HepG2 (cell line): ENCODE measurements around the gene CCL17. TPM values are rescaled to one million over a fixed set of nuclear protein-coding genes. Genes with fewer than 3 reads are reported as not detected.

ENCODE experiments used
- GATAD1 ChIP-seq: IDR thresholded peaks from 2 replicates; pipeline ENCODE4 v1.6.1; 2016; ENCODE audit warnings: missing genetic modification reagents, missing compliant biosample characterization
- HNRNPL ChIP-seq: fragments of 200-400 bp; formaldehyde crosslinking; IDR thresholded peaks from 2 replicates; pipeline ENCODE4 v1.6.1; 2017; ENCODE audit warnings: mild to moderate bottlenecking, low read depth, low read length
- POLR2AphosphoS5 ChIP-seq: IDR thresholded peaks from 2 replicates; pipeline ENCODE4 v1.6.1; 2012; ENCODE audit warnings: low read depth, low read length
- RELA ChIP-seq: sonication (generic); formaldehyde crosslinking; IDR thresholded peaks from 2 replicates; pipeline ENCODE4 v1.4.0; 2020; ENCODE audit warnings: missing genetic modification reagents
- SALL2 ChIP-seq: sonication (generic); formaldehyde crosslinking; IDR thresholded peaks from 2 replicates; pipeline ENCODE4 v1.8.1; 2023; ENCODE audit warnings: mild to moderate bottlenecking, missing genetic modification reagents, inconsistent platforms
- SSRP1 ChIP-seq: IDR thresholded peaks from 2 replicates; pipeline ENCODE4 v1.6.1; 2016; ENCODE audit warnings: control low read depth
- ZBTB8A ChIP-seq: sonication (generic); formaldehyde crosslinking; IDR thresholded peaks from 2 replicates; pipeline ENCODE4 v1.4.0; 2020; ENCODE audit warnings: mild to moderate bottlenecking, low read depth, missing genetic modification reagents, borderline replicate concordance
- ZNF451 ChIP-seq: sonication (generic); formaldehyde crosslinking; IDR thresholded peaks from 2 replicates; pipeline ENCODE4 v1.5.0; 2020; ENCODE audit warnings: mild to moderate bottlenecking, missing genetic modification reagents
- ZNF549 ChIP-seq: sonication (generic); formaldehyde crosslinking; IDR thresholded peaks from 2 replicates; pipeline ENCODE4 v1.5.0; 2020; ENCODE audit warnings: missing genetic modification reagents
- ZNF768 ChIP-seq: sonication (generic); formaldehyde crosslinking; IDR thresholded peaks from 2 replicates; pipeline ENCODE4 v1.4.0; 2020; ENCODE audit warnings: missing genetic modification reagents
- polyA plus RNA-seq, 8 experiments: library from polyadenylated mRNA; depleted of rRNA in 3 of 8; stranded (reverse) in 7 of 8; unstranded in 1 of 8; fragments of >200 nt; fragmentation: Illumina TruSeq in 4 of 8; extraction: Trizol in 4 of 8; gene quantifications; 2 replicates each; pipeline versions ENCODE4 v1.2.1 to v1.2.3, GENCODE V29; 2011 to 2016; ENCODE audit warnings: low read depth in 4 of 8, missing spikeins in 1 of 8, mixed read lengths in 1 of 8; ENCODE audit not compliant: insufficient read depth in 1 of 8
- total RNA-seq, 5 experiments: library from RNA; depleted of rRNA; stranded (reverse); fragments of >200 nt; fragmentation: Illumina TruSeq; extraction: Trizol; gene quantifications; 2 replicates each; pipeline ENCODE4 v1.2.3, GENCODE V29; 2016; ENCODE audit warnings: low read depth in 1 of 5
- TF ChIP-seq, protein P1 (sequence below): IDR thresholded peaks from 2 replicates; pipeline ENCODE4 v1.6.1; 2016; ENCODE audit warnings: low read depth, control low read depth
- TF ChIP-seq, protein P2 (sequence below): sonication (generic); formaldehyde crosslinking; IDR thresholded peaks from 2 replicates; pipeline ENCODE4 v1.4.0; 2020; ENCODE audit warnings: missing genetic modification reagents, borderline replicate concordance
- TF ChIP-seq, protein P3 (sequence below): sonication (generic); formaldehyde crosslinking; IDR thresholded peaks from 2 replicates; pipeline ENCODE4 v1.5.0; 2020; ENCODE audit warnings: missing genetic modification reagents

Gene CCL17
- total and polyA plus RNA-seq, 2 of the 13 experiments (the other 11 are each of a cell fraction or from before 2014, with no cell fraction given) = not detected

DNA sequence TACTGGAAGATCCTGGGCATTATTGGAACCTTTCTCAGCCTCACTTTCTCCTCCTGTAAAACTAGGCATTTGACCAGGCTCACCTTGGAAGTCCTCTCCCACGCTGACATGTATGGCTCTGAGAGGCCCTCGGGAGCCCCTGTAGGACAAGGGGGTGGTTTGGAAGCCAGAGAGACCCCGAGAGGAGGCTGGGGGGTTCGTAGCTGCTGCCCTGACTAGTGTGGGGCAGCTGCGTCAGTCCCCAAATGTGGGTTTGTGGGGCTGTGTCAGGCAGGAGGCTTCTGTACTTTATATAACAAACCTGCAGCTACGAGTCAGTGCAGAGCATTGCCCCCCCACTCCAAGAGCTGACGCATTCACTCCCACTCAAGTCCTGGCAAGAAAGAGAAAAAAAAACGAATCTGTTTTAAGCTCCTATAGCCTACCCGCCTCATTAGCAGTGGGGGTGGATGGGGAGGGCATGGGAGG is 30.5 kb upstream of the CCL17 start (continued):
- TF ChIP-seq ZNF768 (CRISPR knock-in tag) (no peak), RELA (CRISPR knock-in tag) (no peak), SSRP1 (CRISPR knock-in tag) (peak; percentile 94), SALL2 (CRISPR knock-in tag) (no peak), GATAD1 (CRISPR knock-in tag) (no peak), ZBTB8A (CRISPR knock-in tag) (no peak), HNRNPL (no peak), ZNF549 (CRISPR knock-in tag) (no peak), ZNF451 (CRISPR knock-in tag) (no peak), POLR2AphosphoS5 (no peak)
- TF ChIP-seq, protein P1, sequence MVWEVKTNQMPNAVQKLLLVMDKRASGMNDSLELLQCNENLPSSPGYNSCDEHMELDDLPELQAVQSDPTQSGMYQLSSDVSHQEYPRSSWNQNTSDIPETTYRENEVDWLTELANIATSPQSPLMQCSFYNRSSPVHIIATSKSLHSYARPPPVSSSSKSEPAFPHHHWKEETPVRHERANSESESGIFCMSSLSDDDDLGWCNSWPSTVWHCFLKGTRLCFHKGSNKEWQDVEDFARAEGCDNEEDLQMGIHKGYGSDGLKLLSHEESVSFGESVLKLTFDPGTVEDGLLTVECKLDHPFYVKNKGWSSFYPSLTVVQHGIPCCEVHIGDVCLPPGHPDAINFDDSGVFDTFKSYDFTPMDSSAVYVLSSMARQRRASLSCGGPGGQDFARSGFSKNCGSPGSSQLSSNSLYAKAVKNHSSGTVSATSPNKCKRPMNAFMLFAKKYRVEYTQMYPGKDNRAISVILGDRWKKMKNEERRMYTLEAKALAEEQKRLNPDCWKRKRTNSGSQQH = 0 out of 2 replicates have a peak, but pooled peaks have one; percentile 58
- TF ChIP-seq, protein P2, sequence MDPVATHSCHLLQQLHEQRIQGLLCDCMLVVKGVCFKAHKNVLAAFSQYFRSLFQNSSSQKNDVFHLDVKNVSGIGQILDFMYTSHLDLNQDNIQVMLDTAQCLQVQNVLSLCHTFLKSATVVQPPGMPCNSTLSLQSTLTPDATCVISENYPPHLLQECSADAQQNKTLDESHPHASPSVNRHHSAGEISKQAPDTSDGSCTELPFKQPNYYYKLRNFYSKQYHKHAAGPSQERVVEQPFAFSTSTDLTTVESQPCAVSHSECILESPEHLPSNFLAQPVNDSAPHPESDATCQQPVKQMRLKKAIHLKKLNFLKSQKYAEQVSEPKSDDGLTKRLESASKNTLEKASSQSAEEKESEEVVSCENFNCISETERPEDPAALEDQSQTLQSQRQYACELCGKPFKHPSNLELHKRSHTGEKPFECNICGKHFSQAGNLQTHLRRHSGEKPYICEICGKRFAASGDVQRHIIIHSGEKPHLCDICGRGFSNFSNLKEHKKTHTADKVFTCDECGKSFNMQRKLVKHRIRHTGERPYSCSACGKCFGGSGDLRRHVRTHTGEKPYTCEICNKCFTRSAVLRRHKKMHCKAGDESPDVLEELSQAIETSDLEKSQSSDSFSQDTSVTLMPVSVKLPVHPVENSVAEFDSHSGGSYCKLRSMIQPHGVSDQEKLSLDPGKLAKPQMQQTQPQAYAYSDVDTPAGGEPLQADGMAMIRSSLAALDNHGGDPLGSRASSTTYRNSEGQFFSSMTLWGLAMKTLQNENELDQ (CRISPR knock-in tag) = no peak
- TF ChIP-seq, protein P3, sequence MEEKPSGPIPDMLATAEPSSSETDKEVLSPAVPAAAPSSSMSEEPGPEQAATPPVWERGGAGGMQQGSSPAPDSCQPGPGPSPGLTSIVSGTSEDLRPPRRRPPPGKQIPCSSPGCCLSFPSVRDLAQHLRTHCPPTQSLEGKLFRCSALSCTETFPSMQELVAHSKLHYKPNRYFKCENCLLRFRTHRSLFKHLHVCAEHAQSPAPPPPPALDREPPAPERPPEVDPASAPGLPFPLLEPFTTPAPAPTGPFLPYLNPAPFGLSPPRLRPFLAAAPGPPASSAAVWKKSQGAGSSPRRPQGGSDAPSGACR = peak; percentile 80
